Measurements from ENCODE around the gene FGGY. TPM values are rescaled to one million over a fixed set of nuclear protein-coding genes. Genes with fewer than 3 reads are reported as not detected.

Gene FGGY
- total RNA-seq, 4 donors from 2014 or later = 23.3 to 26.4 (median 25.3) TPM

GRCh38 chr1:59695252-59695651 lies 398.4 kb downstream of the FGGY start:
- peaks cover 3 to 28% (median 26%) of the 10 kb centered on the region in 4 donors for H3K4me1 ChIP-seq
- 96% methylated on average over 5 of the region's 5 CpGs for WGBS

DNA sequence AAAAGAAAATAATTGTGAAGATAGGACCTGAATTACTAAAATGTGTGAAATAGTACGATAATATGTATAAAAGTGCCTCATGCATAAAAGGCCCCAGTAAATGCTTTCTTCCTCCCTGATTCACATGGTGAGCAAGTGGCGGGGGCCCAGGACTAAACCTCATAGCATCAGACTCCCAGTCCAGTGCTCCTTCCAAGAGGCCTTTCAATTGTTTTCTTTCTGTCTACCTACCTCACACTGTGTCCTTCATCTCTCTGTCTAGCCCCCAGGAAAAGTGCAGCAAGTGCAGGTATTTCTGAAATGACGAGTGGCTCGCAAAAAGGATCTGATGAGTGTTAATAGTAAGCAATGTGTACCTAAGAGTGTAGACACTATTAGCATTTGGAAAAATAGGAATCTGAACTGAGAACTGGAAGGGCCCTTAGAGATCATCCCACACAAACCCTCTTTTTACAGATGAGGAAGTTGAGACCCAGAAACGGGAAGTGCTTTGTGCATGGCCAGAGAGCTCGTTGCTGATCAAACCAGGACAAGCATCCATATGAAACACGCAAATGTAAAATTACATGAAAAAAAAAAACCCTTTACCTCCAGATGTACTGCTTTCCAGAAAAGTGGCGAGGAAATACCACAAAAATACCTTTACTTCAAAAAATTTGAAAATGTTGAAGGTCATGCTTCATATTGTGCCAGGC lies 399.7 kb downstream of the FGGY start:
- H3K27ac ChIP-seq (replicated peaks in 1 of 4) = no peak overlapping the region
- no peak overlapping the region for H3K4me3 ChIP-seq
- no peak for DNase-seq (ENCODE audit: extremely low spot score)
- intact Hi-C loops (cut with DNase I) = loop anchor here (10.0 kb wide), 1 partner anchor 792 kb away; no protein-coding TSS in a partner anchor
- H3K27me3 ChIP-seq = no peaks in the 10 kb centered on the region
- H3K36me3 ChIP-seq = no peaks in the 10 kb centered on the region
- TF ChIP-seq EP300 (IDR thresholded peaks at IDR 0.05) (no peak), POLR2A (IDR thresholded peaks at IDR 0.05; ENCODE audit: low read depth) (no peak), CTCF (IDR thresholded peaks at IDR 0.05) (no peak), POLR2AphosphoS5 (IDR thresholded peaks at IDR 0.05) (no peak)
- WGBS = 92% methylated on average over 8 of the region's 8 CpGs
- peaks cover 3 to 18% (median 16%) of the 10 kb centered on the region in 4 donors for H3K4me1 ChIP-seq
- no peaks in the 10 kb centered on the region for H3K9me3 ChIP-seq

More at GRCh38 chr1:59695252-59695651, 398.4 kb downstream of the FGGY start:
- no peaks in the 10 kb centered on the region for H3K9me3 ChIP-seq
- TF ChIP-seq POLR2AphosphoS5 (IDR thresholded peaks at IDR 0.05) (no peak), POLR2A (IDR thresholded peaks at IDR 0.05; ENCODE audit: low read depth) (no peak), CTCF (IDR thresholded peaks at IDR 0.05) (no peak), EP300 (IDR thresholded peaks at IDR 0.05) (no peak)
- H3K4me3 ChIP-seq = no peak overlapping the region
- H3K27ac ChIP-seq (replicated peaks in 1 of 4) = no peak overlapping the region
- intact Hi-C loops (cut with DNase I) = loop anchor here (10.0 kb wide), 1 partner anchor 790 kb away; no protein-coding TSS in a partner anchor
- H3K27me3 ChIP-seq = no peaks in the 10 kb centered on the region
- H3K36me3 ChIP-seq = no peaks in the 10 kb centered on the region
- peak; percentile 57 for DNase-seq (ENCODE audit: extremely low spot score)

DNA sequence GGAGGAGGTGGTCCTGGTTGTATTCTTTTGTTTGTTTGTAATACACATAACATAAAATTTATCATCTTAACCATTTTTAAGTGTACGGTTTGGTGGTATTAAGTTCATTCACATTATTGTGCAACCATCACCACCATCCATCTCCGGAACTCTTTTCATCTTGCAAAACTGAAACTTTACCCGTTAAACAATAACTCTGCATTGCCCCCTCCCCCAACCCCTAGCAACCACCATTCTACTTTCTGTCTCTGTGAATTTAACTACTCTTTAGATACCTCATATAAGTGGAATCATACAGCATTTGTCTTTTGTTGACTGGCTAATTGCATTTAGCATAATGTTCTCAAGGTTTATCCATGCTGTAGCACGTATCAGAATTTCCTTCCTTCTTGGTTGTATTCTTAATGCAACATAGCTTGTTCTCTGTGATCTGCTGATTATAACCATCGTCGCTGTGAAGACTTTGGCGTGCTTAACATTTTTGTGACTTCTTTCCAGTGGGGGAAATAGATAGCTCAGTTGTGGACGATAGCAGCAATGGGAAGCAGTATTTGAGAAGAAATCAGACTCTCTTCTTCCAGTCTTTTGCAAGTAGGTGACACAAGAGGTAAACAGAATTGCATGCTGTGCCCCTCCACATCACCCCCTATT lies 400.4 kb downstream of the FGGY start:
- intact Hi-C loops (cut with DNase I) = loop anchor here (10.0 kb wide), 1 partner anchor 792 kb away; no protein-coding TSS in a partner anchor
- H3K4me1 ChIP-seq = peaks cover 3 to 18% (median 13%) of the 10 kb centered on the region in 4 donors
- H3K36me3 ChIP-seq = no peaks in the 10 kb centered on the region
- no peak for DNase-seq (ENCODE audit: extremely low spot score)
- 52% methylated on average over 8 of the region's 8 CpGs for WGBS
- H3K27ac ChIP-seq (replicated peaks in 1 of 4) = no peak overlapping the region
- H3K4me3 ChIP-seq = no peak overlapping the region
- no peaks in the 10 kb centered on the region for H3K9me3 ChIP-seq
- TF ChIP-seq POLR2AphosphoS5 (IDR thresholded peaks at IDR 0.05) = no peak
- no peak for TF ChIP-seq POLR2A (IDR thresholded peaks at IDR 0.05; ENCODE audit: low read depth)
- no peak for TF ChIP-seq CTCF (IDR thresholded peaks at IDR 0.05)
- TF ChIP-seq EP300 (IDR thresholded peaks at IDR 0.05) = no peak
- no peaks in the 10 kb centered on the region for H3K27me3 ChIP-seq

- H3K4me3 ChIP-seq = no peak overlapping the region
- TF ChIP-seq EP300 (IDR thresholded peaks at IDR 0.05) (no peak), POLR2AphosphoS5 (IDR thresholded peaks at IDR 0.05) (no peak), CTCF (IDR thresholded peaks at IDR 0.05) (no peak), POLR2A (IDR thresholded peaks at IDR 0.05; ENCODE audit: low read depth) (no peak)
- no peak for DNase-seq (ENCODE audit: extremely low spot score)
- no peaks in the 10 kb centered on the region for H3K27me3 ChIP-seq
- no peaks in the 10 kb centered on the region for H3K9me3 ChIP-seq
- no peaks in the 10 kb centered on the region for H3K36me3 ChIP-seq
- H3K27ac ChIP-seq (replicated peaks in 1 of 4) = peak overlapping the region in 1 of 4 donors; percentile 30
- H3K4me1 ChIP-seq = peaks cover 13 to 29% (median 23%) of the 10 kb centered on the region in 4 donors
- intact Hi-C loops (cut with DNase I) = loop anchor here (2.0 to 10.0 kb wide), 2 partner anchors 402 to 794 kb away; partner anchors contain the start of gene FGGY
- 67% methylated on average over 4 of the region's 4 CpGs for WGBS
Observed at GRCh38 chr1:59698386-59698785, 401.5 kb downstream of the FGGY start.

Data from esophagus muscularis mucosa (tissue), 4 donors.